IPS DF 4.7 (cell line): ENCODE measurements around the gene ZNF462.
"Not testable (repeated sequence)": the region's sequence is repeated elsewhere in the genome, so short reads cannot be mapped to it uniquely, and the experiment has no call there.

Experiments used
- DNase-seq: peaks from one replicate; pipeline ENCODE4 v3.0.0-alpha.2; 2013; ENCODE audit warnings: low spot score; ENCODE audit errors: extremely low read depth

ZNF462 gene

DNA sequence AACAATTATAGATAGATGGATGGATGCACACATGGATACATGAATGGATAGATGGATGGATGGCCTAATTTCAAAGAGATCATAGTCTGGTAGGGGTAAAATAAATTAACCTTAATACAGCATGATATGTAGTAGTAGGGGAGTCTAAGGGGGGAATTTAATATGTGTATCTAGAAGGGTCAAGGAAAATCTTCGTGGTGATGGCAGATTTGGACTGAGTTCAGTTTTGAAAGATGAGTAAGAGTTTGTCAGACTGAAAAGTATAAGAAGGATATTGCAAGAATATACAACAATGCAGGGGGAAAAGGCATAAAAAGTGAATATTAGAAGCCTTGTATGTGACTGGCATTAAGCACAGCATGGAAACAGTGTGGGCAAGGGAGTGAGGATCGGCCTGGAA is 98.7 kb downstream of the ZNF462 start:
- no peak for DNase-seq

- DNase-seq: no peak
Observed at GRCh38 chr9:106962122-106962521, 99.2 kb downstream of the ZNF462 start.

- no peak for DNase-seq
Observed at GRCh38 chr9:106962615-106963363, 99.8 kb downstream of the ZNF462 start.

DNA sequence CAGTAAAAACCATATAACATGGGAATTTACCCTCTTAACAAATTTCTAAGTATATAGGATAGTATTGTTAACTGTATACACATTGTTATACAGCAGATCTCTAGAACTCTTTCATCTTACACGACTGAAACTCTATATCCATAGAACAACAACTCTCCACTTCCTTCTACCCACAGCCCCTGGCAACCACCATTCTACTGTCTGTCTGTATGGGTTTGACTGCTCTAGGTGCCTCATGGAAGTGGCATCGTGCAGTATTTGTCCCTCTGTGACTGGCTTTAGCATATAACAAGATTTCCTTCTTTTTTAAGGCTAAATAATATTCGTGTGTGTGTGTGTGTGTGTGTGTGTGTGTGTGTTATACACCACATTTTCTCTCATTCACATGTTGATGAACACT is 100.7 kb downstream of the ZNF462 start:
- DNase-seq: no peak

DNA sequence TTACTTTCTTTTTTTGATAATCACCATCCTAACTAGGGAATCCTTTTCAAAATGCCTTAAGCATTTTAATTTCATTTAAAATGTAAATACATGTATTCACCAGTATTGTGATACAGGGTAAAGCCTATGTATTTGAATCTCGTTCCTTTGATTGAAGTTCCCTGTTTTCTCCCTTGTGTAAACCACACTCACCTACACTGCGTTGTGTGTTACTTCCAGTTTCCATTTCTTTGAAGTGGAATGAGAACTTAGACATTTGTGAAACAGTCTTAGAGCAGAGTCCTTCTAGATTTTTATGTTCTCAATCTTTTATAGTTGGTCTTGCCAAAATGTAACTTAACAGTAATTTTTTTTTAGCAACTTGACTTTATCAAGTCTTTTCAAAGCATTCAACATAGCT is 101.4 kb downstream of the ZNF462 start:
- no peak for DNase-seq

- no peak for DNase-seq
Observed at GRCh38 chr9:106964822-106965525, 102.0 kb downstream of the ZNF462 start.

GRCh38 chr9:106966481-106966880 is 103.5 kb downstream of the ZNF462 start:
- DNase-seq: no peak

- DNase-seq: no peak
Observed at GRCh38 chr9:106969696-106970095, 106.7 kb downstream of the ZNF462 start.

DNA sequence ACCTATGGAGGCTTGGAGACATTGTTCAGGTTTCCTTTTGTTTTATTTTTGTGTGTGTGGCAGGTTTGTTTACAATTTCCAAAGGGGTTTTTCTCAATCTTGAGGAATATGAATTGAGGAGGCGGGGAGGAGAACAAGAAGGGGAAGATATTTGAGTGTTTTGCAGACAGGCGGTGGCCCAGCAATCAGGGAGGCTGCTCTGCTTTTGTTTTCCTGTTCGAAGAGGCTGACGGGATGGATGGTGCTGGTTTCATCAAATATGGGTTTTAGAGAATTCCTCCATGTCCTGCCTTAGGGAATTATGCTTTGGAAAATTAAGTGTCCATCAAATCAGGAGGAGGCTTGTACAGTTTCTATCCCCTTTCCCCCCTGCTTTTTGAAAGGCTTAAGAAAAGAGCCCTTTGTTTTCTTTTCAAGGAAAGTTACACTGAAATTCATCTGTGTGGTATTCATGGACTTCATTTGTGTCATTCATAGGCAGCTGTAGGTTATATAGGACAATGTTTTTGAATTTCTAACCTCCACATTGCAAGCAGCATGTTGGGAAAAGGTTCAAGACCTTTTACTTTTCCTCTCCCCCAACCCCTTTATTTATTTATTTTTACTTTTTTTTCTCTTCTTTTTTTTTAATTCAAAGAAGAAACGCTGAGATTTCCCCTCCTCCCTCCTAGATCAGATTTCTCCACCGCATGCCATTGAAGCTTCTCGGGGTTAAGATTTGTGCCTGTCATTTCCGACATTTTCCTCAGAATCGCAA is 107.4 kb downstream of the ZNF462 start:
- no peak for DNase-seq

DNA sequence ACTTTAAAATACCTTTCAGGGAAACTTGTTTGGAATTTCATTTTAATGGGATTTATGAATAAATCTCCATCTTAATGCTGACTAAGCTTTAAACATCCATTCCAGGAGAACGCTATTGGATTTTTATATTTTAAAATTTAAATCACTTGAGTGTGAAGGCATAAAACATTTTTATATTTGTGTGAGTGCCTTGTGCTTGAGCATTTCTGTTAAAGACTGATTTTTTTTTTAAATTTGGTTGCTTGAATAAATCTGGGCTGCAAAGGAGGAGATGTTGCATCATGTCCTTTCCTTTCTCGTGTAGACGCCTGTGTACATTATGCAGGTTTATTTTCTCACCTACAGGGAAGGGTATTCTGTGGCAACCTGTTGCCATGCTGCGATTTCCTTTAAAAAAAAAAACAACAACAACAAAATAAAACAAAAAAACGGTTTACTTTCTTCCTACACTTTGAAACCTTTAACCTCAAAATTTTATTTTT is 108.1 kb downstream of the ZNF462 start:
- no peak for DNase-seq

DNA sequence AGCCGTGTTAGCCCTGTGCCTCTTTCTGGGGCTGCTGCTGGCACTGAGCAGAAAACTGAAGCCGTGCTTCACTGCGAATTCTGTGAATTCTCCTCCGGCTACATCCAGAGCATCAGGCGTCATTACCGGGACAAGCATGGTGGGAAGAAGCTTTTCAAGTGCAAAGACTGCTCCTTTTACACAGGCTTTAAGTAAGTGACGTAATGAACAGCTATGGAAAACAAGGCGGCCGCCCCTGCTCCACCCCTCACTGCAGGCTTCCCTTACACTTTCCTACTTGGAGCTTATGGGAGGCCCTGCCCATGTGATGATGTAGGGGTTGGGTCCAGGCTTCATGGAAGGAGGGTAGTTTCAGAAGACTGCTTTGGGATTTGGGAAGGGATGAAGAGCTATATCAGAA is 109.1 kb downstream of the ZNF462 start:
- no peak for DNase-seq

DNA sequence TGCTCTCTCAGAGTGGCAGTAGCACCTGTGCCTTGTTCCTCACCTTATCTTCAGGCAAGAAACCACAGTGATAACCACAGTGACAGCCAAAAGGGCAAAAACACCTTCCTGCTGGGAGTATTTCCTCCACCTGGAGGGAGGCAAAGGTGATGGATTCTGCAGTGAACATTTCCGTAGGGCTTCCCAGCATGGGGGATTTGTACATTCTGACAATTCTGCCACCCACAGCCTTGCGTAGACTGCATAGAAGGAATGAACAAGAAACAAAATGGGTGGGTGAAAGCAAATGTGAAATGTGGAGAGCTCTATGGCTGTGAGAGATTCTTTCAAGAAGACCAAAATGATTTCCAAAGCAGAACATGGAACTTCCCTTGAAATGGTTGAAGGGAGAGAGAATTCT is 111.4 kb downstream of the ZNF462 start:
- no peak for DNase-seq

DNA sequence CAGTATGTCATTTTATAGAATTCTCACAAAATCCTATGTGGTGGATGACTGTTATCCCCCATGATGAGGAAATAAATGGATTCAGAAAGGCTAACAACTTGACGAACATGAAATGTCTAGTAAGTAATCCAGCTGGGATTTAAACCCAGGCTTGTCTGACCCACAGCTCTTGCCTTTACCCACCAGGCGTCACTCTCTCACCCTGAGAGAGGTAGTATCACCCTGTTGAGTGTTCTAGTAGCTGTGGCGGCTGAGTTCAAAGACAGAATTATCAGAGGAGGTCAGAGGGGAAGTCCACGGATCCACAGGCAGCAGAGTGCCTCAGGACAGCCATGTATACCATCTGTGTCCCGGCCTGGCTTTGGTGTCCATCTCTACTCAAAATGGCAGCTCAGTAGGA is 113.8 kb downstream of the ZNF462 start:
- DNase-seq: no peak

GRCh38 chr9:106980551-106981101 is 117.7 kb downstream of the ZNF462 start:
- no peak for DNase-seq

DNA sequence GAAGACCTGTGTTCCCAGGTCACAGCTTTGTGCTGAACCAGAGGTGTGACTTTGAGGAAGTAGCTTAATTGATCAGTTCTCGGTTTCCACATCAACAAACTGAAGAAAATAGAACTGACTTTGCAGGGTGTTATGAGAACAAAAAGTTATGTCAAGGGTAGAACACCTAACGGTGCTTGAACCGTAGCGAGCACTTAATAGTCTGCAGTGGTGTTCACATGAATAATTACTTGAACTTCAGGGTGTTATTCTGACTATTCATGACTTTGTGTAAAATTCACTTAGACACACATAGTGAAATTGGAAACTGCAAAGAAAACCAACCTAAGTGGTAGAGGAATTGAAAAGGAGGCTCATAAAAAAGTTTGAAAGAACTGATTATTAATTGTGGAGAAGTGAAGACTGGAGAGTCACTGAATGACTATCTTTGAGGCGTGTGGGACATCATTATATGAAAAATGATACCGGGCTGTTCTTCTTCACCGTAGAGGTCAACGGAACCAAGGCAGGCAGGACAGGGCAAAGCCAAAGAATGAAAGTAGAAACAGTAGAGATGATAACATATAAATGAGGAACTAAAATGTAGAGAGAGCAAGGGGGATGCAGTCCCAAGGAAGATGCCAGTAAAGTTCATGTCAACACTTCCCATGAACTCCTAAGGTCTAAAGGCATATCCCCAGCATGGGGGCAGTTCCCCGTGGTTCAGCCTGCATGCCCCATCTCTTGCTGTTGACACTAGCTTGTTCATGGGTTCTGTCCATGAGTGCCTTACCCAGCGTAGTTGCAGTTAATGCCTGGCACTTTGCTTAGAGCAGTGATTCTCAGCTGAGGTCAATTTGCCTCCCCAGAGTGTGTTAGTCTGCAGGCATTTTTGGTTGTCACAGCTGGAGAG is 118.7 kb downstream of the ZNF462 start:
- DNase-seq: no peak

DNA sequence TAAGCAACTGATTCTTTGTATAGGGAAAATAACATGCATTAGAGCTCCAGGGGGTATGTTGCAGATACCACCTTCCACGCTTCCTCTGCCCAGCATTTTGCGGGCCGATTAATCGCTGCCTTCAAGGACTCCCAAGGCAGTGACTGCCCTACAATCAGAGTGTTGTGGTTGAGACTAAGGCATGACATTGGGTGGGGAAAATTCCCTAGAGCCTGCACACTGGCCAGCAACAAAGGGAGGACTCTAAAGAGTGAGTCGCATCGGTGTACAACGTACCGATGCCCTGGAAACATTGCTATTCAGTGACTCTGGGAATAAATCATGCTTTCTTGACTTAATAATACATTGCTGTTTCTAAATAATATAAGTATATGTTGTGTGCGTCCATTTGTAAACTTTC is 119.7 kb downstream of the ZNF462 start:
- DNase-seq: no peak

DNA sequence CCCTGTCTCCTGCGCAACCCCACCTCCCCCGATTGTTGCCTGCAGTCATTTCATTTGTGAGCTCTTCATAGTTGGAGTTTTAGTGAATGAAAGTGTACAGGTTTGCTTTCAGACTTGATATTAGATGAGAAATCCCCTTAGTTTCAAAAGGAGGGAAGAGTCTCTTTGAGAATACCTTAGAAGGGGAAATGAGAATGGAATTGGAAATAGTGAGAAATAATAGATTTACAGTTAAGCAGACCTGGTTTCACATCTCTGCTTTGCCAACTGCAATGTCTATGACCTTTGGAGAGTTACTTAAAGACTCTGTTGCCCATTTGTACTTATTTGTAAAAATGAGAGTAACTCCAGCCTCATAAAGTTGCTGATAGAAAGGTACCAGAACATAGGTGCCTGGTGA is 120.4 kb downstream of the ZNF462 start:
- no peak for DNase-seq

GRCh38 chr9:106989904-106990303 is 126.9 kb downstream of the ZNF462 start:
- not testable (repeated sequence) for DNase-seq

- no peak for DNase-seq
Observed at GRCh38 chr9:106992186-106992585, 129.2 kb downstream of the ZNF462 start.

DNA sequence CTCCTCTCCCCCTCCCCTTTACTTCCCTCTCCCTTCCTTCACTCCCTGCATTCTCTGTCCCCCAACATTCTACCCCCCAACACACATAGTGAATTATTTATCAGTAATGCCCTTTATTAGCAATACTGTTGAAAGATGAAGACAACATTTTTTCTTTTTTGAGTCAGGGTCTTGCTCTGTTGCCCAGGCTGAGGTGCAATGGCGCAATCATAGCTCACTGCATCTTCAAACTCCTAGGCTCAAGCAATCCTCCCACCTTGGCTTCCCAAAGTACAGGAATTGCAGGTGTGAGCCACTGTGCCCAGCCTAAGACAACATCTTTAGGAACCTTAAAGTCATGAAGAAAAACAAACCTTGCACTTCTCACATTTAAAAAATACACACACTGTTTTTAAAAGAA is 130.6 kb downstream of the ZNF462 start:
- DNase-seq: no peak

- no peak for DNase-seq
Observed at GRCh38 chr9:106994463-106994862, 131.5 kb downstream of the ZNF462 start.
